ENCODE results near the gene EMC6.

- TF ChIP-seq EZH2phosphoT487 (IDR thresholded peaks at IDR 0.05; ENCODE audit: borderline replicate concordance, low read depth) (no peak), CTCF (IDR thresholded peaks at IDR 0.05) (no peak), RAD21 (IDR thresholded peaks at IDR 0.05; ENCODE audit: low read length) (no peak), FOSL2 (IDR thresholded peaks at IDR 0.05; ENCODE audit: borderline replicate concordance, low read depth) (no peak), POLR2AphosphoS5 (IDR thresholded peaks at IDR 0.05; ENCODE audit: low read depth, low read length) (no peak), RFX5 (IDR thresholded peaks at IDR 0.05; ENCODE audit: low read length) (no peak), JUND (IDR thresholded peaks at IDR 0.05) (no peak), TCF12 (IDR thresholded peaks at IDR 0.05) (no peak), MAX (IDR thresholded peaks at IDR 0.05; ENCODE audit: low read depth) (no peak)
- TF ChIP-seq, protein P1, sequence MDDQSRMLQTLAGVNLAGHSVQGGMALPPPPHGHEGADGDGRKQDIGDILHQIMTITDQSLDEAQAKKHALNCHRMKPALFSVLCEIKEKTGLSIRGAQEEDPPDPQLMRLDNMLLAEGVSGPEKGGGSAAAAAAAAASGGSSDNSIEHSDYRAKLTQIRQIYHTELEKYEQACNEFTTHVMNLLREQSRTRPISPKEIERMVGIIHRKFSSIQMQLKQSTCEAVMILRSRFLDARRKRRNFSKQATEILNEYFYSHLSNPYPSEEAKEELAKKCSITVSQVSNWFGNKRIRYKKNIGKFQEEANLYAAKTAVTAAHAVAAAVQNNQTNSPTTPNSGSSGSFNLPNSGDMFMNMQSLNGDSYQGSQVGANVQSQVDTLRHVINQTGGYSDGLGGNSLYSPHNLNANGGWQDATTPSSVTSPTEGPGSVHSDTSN (IDR thresholded peaks at IDR 0.05), result no peak
- TF ChIP-seq, protein P2, sequence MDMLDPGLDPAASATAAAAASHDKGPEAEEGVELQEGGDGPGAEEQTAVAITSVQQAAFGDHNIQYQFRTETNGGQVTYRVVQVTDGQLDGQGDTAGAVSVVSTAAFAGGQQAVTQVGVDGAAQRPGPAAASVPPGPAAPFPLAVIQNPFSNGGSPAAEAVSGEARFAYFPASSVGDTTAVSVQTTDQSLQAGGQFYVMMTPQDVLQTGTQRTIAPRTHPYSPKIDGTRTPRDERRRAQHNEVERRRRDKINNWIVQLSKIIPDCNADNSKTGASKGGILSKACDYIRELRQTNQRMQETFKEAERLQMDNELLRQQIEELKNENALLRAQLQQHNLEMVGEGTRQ (IDR thresholded peaks at IDR 0.05; ENCODE audit: borderline replicate concordance, low read depth, low read length), result no peak
- TF ChIP-seq, protein P3, sequence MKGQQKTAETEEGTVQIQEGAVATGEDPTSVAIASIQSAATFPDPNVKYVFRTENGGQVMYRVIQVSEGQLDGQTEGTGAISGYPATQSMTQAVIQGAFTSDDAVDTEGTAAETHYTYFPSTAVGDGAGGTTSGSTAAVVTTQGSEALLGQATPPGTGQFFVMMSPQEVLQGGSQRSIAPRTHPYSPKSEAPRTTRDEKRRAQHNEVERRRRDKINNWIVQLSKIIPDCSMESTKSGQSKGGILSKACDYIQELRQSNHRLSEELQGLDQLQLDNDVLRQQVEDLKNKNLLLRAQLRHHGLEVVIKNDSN (IDR thresholded peaks at IDR 0.05; ENCODE audit: borderline replicate concordance, low read depth), result no peak
These were observed 27.6 kb upstream of the EMC6 start for GRCh38 chr17:3641014-3641413.

Data from SK-N-SH (cell line).